Kidney capillary endothelial cell (primary cell): Measurements from ENCODE around the gene CYP27B1.

Source experiments
- DNase-seq: peaks from one replicate; pipeline ENCODE4 v3.0.0-alpha.2; 2018; ENCODE audit warnings: low spot score

The CYP27B1 gene, protein sequence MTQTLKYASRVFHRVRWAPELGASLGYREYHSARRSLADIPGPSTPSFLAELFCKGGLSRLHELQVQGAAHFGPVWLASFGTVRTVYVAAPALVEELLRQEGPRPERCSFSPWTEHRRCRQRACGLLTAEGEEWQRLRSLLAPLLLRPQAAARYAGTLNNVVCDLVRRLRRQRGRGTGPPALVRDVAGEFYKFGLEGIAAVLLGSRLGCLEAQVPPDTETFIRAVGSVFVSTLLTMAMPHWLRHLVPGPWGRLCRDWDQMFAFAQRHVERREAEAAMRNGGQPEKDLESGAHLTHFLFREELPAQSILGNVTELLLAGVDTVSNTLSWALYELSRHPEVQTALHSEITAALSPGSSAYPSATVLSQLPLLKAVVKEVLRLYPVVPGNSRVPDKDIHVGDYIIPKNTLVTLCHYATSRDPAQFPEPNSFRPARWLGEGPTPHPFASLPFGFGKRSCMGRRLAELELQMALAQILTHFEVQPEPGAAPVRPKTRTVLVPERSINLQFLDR

DNA sequence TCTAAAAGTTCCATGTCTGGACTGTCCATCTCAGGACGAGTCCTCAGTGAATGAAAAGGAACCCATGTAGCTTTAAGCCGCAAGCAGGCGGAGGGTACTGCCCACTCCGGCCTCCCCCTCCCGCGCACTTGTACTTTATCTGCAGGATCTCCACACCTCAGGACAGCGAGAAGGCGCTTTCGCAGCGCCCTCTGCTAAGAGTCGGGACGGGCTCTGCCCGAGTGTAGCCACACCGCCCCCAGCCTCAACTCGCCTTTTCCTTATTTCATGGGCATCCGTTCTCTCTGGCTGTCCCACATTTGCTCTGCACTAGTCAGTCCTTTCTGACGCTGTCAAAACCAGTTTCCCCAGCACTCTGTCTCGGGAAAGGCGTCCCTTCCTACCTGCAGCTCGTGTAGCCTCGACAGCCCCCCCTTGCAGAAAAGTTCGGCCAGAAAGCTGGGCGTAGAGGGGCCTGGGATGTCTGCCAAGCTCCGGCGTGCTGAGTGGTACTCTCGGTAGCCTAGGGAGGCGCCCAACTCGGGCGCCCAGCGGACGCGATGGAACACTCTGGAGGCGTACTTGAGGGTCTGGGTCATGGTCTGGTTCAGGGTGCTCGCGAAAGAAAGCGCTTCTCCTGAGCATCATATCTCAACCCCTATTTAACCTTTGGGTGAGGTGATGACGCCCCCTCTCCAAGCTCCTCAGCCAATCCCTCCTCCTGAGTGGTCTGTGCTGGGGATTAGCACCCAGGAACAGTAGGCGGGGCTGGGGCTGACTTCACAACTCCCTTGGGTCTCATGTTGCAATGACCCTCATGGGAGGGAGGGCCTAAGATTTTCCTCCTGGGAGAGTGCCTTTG is at the start of gene CYP27B1:
Gene CYP27B1, minus strand, starts transcription at position 615 of the 841 bp plus-strand sequence. Its CDS starts 37 bp downstream, at position 578.
- DNase-seq: no peak

DNA sequence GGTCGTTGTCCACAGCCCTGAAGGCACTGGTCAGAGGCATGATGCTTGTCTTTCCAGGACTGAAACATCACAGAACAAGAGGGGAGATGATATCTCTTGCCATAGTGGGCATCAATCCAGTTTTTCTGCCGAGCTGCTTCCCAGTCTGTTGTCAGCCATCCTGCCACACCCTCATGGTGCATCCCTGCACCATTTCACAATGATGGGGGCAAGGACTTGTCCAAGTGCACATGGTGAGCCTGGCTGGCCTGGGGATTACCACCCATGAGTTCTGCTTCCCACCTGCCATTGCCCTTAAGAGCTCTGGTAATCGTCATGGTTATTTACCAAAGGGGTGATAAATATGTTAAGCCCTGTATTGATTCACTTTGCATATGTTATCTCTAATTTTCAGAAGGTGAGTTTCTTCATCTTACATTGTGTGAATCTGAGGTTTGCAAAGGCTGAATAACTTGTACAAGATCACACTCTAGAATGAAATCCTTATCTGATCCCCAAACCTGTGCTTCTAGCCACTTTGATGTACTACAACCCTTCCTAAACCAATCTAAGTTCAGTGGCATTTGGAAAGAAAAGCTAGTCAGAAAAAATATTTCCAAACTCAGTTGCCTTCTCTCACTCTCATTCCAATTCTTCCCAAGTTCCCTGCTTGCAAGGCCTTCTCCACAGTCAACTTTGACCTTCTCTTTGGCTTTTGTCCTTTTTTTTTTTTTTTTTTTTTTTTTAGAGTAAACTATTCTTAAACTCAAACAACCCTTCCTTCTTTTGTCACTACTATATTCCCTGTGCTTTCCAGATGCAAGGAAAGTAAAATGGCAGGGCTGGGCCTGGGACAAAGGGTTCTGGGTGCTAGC is 49.4 kb upstream of the CYP27B1 start:
- no peak for DNase-seq

DNA sequence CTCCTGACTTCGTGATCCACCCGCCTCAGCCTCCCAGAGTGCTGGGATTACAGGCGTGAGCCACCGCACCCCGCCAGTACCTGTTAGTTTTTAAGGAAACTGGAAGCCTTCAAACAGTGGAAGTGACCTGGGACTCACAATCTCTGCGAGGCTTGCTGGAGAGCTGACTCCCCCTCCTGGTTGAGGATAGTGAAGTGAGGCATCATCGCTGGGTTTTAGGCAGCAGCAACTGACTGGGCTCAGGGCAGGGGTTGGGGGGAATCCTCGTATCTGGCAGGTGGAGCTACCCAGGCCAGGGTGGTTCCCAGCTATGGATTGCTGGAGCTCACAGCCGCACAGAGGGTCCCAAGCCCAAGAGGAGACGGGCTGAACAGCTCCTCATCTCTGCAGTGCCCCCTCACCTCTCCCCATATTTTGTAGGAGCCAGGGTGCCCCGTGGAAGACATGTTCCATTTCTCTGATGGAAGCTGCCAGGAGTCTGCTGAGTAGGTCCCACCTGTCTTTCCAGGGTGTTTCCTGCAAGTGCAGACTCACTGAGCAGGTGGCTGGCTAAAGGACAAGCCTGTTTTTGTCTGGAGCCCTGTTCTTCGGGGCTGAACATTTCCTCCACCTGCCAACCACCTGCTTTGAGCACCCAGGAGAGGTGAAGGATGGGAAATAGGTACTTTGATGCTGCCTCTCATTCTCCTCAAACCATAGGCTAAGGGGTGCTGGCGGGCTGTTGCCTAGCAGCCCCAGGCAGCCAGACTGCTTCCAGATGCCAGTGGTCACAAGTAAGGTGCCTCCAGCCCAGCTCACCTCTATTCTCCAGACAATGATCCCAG is 48.5 kb upstream of the CYP27B1 start:
- DNase-seq: no peak

DNA sequence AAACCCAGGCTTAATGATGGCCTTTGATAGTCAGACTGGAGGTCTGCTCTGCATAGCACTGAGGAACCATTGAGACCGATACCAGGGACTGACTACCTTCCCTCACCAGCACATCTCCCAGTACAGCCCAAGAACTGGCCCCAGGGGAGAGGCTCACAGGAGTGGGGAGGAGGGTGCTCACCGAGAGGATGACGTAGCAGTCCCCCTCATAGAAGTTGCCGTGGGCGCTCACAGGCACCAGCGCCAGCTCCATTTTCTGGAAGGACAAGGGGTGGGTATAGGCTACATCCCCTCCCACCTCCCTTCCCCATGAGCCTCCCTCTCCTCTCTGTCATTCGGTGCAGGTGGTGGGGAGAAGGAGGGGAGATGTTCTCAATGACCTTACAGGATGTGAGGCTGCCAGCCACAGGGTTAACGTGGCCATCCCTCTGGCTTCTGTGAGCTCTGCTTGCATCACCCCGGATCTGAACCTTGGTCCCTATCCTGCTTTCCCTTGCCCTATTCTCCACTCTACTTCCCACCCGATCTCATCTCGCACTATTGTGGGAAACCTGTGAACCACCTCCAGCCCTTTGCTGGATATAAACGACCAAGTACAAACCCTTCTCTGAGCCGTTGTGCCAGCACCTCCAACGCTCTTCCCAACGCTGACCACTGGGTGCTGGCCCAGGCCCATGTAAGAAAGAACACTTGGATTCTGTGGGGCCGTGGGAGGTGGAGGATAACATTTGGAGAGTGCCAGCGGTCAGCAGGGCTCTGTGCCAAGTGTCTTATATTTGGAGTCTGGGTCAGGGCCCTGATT is 47.3 kb upstream of the CYP27B1 start:
- DNase-seq: no peak

DNA sequence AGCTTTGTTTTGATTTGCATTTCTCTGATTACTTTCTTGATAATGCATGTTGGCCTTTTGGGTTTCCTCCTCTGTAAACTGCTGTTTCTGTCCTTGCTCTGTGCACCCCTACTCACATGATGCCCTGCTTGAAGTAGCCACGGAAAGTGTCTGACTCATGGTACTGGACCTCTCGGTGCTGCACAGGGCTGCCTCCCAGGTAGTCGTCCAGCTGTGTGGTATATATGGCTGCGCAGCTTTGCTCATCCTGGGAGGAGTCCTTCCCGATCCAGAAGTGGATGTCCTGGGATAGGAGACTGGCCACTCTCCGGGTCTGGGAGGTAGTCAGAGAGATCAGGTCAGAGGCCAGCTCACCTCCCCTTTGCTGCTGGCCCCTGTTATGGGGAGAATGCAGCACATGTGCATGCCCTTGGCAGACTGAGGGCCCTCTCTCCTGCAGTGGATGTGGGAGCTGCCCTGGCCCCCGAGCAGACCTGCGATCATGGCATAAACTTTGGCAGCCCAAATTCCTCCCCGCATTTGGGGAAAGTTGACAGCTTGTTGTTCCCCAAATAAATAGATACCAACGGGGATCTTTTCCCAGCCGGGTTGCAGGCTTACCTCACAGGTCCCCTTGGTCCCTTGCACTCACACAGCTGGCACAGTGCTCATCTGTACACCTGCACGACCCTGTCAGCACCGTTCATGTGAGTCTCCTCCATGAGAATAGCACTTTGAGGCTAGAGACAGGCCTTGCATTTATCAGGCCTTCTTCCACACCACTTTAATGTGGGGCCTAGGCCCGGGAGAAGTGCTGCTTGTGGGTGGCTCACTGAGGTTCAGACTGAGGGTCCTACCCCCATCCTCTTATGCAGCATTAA is 46.5 kb upstream of the CYP27B1 start:
- no peak for DNase-seq

DNA sequence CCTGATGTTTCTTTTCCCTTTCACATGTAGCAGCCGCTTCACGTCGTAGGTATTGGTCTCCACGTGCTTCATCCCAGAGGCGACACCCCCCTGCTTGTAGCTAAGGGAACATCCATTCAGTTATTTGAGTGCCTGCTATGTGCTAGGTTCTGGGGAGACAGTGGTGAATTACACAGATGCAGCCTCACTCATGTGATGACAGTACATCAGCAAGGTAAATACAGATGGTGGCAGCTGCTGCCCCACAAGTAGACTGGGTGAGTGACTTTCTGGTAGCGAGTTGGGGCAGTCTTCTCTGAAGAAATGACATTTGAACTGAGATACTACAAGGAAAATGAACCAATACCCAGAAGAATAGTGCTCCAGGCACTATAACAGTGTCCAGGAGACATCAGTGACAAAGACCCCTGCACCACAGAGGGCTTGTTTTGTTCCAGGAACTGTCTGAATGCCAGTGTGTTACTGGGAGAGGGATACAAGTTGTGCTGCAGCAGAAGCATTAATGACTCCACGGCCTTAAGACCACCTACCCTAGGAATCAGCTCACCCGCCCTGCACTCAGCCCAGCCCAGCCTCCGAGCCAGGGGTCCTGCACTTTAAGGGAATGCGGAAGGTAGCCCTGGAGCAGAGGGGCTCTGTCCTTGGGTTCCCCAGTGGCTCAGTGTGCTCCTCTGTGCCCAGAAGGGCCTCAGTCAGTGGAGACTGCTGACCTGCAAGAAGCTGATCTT is 44.3 kb upstream of the CYP27B1 start:
- no peak for DNase-seq

DNA sequence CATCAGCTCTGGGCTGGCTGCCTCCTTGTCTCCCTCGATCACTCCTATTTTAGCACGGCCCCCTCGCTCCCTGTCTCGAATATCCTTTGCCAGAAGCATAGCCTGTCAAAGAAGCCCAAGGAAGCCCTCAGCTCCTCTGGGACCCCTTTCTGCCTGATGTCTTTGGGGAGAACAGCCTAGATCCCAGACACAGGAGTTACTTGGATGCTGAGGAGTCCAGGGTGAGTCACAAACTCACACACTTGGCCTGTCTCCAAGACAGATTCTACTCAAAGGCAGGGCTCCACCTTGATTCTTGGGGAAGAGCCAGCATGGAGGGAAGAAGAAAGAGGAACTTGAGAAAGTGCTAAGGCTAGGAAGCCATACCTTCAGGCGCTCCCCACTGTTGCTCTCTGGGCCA is 43.6 kb upstream of the CYP27B1 start:
- no peak for DNase-seq

DNA sequence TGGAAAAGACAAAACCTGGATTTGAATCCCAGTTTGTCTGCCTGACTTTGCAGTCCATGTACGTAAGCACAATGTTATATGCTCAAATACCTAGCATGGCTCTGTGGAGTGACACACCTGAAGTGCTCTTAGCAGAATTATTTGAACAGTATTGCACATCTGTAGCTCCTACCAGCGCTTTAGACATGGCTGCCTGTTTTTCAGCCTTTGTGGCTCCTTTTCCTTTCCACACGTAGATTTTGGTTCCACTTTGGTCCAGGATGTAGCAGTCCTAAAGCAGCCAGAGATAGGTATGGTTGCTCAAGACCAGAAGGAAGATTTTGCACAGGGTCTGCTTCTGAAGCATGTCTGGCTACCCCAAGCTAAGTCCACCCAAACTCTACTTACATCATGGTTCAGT is 42.5 kb upstream of the CYP27B1 start:
- DNase-seq: no peak

DNA sequence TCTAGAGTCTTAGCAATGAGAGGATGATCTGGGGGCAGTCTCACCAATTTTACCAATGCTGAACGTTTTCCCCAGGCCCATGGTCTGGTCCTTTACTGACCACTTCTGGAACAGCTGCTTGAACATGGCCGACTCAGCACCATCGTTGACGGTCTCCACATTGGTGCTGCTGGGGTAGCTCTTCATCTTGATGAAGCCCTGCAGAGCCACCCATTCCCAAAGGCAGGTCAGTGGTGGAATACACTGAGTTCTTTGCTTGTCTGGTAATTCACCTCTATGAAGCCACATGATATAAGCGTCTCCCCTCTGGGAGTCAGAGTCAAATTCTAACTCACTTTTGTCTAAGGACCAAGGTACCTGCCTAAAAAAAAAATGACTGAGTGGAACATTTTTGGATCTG is 41.5 kb upstream of the CYP27B1 start:
- no peak for DNase-seq

DNA sequence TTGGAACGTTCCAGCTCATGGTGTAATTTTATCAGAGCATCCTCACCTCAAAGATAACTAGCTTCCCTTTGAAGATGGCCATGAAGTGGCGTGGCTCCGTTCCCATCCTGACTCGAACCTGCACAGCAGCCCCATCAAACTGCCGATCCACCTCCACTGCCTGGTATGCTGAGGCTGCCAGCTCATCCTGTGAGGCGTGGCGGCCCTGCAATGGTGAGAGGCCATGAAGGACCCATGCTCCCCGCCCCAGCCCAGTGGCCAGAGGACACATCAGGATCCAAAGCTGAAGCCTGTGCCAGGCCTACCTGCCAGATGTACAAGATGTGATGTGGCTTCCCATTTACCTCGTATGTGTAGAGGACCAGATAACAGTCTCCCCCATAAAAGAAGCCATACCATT is 40.4 kb upstream of the CYP27B1 start:
- no peak for DNase-seq

DNA sequence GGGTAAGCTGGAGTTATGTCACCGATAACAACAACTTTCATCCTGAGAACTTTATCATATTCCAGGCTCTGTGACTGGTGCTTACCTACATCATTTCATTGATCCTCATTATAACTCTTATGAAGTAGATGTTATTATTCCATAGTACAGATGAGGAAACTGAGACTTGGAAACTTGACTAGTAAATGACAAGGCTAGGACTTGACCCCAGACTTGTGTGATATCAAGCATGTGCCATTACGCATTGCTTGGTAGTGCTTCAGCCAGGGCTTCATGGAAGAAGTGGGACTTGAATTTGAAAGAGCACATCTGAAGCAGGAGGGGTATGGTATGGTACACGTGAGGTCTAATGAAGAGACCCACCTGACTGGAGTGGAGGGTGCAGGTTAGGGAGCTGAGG is 39.8 kb upstream of the CYP27B1 start:
- no peak for DNase-seq

DNA sequence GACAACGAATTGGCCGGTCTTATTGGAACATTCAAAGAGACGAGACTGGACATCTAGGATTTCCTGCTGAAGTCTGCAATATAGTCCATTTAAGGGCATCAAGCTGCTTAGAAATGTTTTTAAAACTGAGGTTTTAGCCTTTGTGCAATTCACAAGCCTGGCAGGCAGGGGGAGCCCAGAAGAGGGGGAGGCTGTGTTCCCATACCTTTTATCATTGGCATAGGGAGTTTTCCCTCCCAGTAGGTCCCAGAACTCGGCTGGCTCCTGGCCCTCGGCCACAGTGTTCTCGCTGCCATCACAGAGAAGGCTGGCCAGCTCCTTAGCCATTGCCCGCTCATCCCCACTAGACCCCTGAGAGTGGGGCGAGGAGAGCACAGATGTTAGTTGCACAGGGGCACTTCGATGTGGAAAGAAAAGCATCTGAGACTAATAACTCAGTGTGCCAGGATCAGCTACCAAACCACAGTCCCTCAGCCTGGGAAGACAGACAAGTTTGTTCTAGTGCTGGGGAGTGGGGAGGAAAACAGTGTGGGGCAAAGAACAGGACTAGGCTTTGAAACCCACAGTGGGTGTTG is 36.5 kb upstream of the CYP27B1 start:
- peak; percentile 31 for DNase-seq

DNA sequence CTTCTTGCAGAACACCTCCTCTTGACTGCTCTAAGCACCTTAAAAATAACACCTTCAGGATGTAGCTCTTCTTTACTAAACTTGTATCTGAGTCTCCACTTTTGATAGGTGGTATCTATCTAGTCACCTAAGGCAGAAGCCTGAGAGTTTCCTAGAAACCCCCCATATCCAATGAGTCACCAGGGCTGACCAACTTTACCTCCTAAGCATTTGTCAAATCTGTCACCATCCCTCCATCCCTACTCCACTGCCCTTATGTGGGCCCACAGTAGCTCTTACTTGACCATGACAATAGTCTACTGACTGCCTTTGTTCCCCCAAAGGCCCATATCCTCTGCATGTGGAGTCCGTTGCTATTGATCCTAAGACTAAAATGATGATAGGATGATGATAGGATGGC is 35.7 kb upstream of the CYP27B1 start:
- DNase-seq: no peak

DNA sequence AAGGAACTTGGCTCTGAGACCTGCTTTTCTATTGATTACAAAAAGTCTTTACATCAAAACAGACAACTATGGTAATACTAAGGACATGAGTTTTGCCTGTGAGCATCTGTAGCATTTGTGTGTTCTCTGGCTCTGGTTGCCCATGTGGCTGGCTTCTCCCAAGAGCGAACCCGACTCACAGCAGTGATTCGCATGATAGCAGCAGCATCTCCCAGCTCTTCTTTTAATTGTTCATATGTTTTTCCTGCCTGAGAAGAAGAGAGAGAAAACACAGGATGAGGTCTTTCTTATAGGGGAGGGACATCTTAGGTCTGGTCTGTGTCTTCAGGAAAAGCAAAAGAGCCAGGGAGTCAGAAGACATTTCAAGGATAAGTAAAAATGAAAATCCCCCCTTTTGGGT is 34.1 kb upstream of the CYP27B1 start:
- no peak for DNase-seq

DNA sequence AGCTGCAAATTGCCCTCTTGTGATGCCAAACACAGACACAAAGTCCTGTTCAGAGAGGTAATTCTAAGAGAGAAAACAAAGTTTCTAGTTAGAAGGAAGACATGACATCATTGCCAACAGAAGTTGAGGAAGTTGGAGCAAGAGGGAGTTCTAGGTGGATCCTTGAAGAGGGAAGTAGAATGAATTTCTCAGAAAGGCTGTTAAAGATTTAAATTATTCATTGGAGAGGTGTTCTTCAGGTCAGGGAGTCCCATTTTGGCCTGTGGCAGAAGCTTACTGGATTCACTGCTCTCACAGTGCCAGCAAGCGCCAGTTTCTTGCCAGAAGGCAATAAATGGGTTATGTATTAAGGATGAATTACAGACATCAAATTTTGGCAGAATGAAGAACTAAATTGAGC is 31.1 kb upstream of the CYP27B1 start:
- DNase-seq: no peak

DNA sequence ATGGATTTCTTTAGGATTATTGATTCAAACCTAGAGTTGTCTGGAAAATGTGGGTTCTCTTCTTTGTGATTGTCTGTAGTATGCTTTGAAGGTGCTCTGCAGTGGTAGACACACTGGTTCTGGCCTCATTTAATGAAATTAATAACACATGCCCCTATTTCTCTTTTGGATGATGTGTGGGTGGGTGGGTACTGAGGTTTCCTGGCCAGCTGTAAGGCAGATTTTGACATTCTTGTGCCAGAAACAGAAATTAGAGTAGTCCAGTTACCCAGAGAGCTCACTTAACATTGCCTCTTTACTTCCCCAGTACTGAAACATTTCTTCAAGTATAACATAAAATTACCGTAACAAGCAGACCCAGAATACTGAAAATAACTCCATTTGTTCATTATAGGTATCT is 30.1 kb upstream of the CYP27B1 start:
- no peak for DNase-seq

DNA sequence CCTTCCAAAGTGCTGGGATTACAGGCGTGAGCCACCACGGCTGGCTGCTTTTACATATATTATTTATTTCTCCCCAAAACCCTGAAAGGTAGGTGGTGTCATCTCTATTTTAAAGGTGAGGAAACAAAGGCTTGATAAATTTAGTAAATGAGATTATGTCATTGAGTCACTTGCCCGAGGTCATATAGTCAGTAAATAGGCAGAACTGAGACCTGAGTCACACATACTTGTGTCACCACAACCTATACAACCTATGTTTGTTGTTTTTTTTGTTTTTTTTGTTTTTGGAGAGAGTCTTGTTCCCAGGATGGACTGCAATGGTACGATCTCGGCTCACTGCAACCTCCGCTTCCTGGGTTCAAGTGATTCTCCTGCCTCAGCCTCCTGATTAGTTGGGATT is 28.5 kb upstream of the CYP27B1 start:
- no peak for DNase-seq

DNA sequence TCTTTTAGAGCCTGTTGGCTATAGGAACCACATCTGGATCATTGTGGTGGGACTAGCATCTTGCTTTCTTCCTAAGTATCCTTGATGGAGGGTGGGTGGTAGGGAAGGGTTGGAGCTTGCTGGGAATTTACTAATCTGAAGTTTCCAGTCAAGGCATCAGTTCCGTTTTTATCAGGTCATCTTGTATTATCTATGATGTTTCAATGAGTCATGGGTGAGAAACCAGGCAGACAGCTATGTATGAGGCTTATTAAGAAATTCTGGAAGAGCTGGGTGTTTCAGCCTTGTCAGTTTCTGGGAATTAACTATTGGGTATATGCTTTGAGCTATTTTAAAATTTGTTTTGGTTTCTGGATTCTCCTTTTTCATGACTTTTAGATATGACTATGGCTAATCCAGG is 27.0 kb upstream of the CYP27B1 start:
- DNase-seq: peak; percentile 21
